CD4-positive, alpha-beta T cell (primary cell): ENCODE results near the gene COPS3. TPM values are rescaled to one million over a fixed set of nuclear protein-coding genes. Genes with fewer than 3 reads are reported as not detected.

Experiments used
- ATAC-seq: fragments of 200-7000 bp; cut with Tn5 transposase; one replicate; pipeline ENCODE4 v1.10.0; 2022; ENCODE audit warnings: mild to moderate bottlenecking; ENCODE audit not compliant: poor library complexity
- CTCF ChIA-PET: fragments of 350-600 bp; sonication (Branson Sonifier 250); formaldehyde crosslinking; loops from one replicate; lab custom pipeline; 2021; ENCODE audit warnings: antibody characterized with exemption, inconsistent platforms; lab: Charles Lee
- POLR2A ChIA-PET: fragments of 350-600 bp; sonication (Branson Sonifier 250); formaldehyde crosslinking; loops from one replicate; lab custom pipeline; 2021; ENCODE audit warnings: antibody characterized with exemption, inconsistent platforms; lab: Charles Lee
- DNase-seq, 14 experiments: peaks; one replicate each; pipeline ENCODE4 v3.0.0-alpha.2; 2013 to 2020; ENCODE audit warnings: mixed read lengths in 2 of 14
- H3K27ac ChIP-seq, 2 donors: one replicate each; pipeline versions ENCODE4 v1.5.1 to v1.7.0; 2013; ENCODE audit warnings: low read length in 2 of 2, low read depth in 1 of 2, mild to moderate bottlenecking in 1 of 2
- H3K27me3 ChIP-seq, 2 experiments: 1 replicate in 1 of 2; 2 replicates in 1 of 2; pipeline versions ENCODE4 v1.6.1 to v1.7.0; 2013; ENCODE audit warnings: low read length in 2 of 2, control low read depth in 1 of 2, mild to moderate bottlenecking in 1 of 2, moderate library complexity in 1 of 2; ENCODE audit not compliant: insufficient read depth in 2 of 2, control insufficient read depth in 1 of 2
- H3K36me3 ChIP-seq: one replicate; pipeline ENCODE4 v1.6.1; 2013; ENCODE audit warnings: low read length, control low read depth; ENCODE audit not compliant: insufficient read depth
- H3K4me1 ChIP-seq: one replicate; pipeline ENCODE4 v1.6.1; 2013; ENCODE audit warnings: low read length, control low read depth; ENCODE audit not compliant: insufficient read depth
- H3K4me3 ChIP-seq: one replicate; pipeline ENCODE4 v1.5.1; 2013; ENCODE audit warnings: mild to moderate bottlenecking, low read length, moderate library complexity
- H3K9me3 ChIP-seq, 2 experiments: 1 replicate in 1 of 2; 2 replicates in 1 of 2; pipeline versions ENCODE4 v1.6.1 to v1.7.0; 2013; ENCODE audit warnings: low read length in 2 of 2, mild to moderate bottlenecking in 2 of 2, control low read depth in 1 of 2, moderate library complexity in 1 of 2; ENCODE audit not compliant: control insufficient read depth in 1 of 2, insufficient read depth in 1 of 2
- H3K27ac Mint-ChIP-seq: one replicate; pipeline ENCODE4 v1.8.0; 2020; ENCODE audit warnings: mixed read lengths
- H3K27me3 Mint-ChIP-seq: one replicate; pipeline ENCODE4 v1.8.0; 2021; ENCODE audit warnings: mixed read lengths
- H3K36me3 Mint-ChIP-seq: one replicate; pipeline ENCODE4 v1.8.0; 2021; ENCODE audit warnings: low read depth, mixed read lengths
- H3K4me1 Mint-ChIP-seq: one replicate; pipeline ENCODE4 v1.8.0; 2021; ENCODE audit warnings: low read depth, mixed read lengths
- H3K4me3 Mint-ChIP-seq: one replicate; pipeline ENCODE4 v1.8.0; 2020; ENCODE audit warnings: mild to moderate bottlenecking, mixed read lengths
- H3K9me3 Mint-ChIP-seq: one replicate; pipeline ENCODE4 v1.8.0; 2020; ENCODE audit warnings: mixed read lengths
- intact Hi-C, 2 experiments: fragments of 100-400 bp; cut with DNase I in 1 of 2; cut with micrococcal nuclease in 1 of 2; formaldehyde crosslinking; loops; one replicate each; pipeline versions ENCODE4 v1.15.1 to v1.9.0; 2023 to 2025; cut with DNase I, micrococcal nuclease
- polyA plus RNA-seq, 2 donors: library from polyadenylated mRNA; unstranded; fragments of 120-200 nt; gene quantifications; one replicate each; pipeline ENCODE4 v1.2.1, GENCODE V29; 2013
- total RNA-seq, 174 experiments: library from RNA in 2 of 174; stranded (reverse) in 2 of 174; gene quantifications; one replicate each; pipeline ENCODE4 v1.2.3 and lab custom pipeline; 2021 to 2026
- TF ChIP-seq, protein P1 (sequence below): fragments of 200-600 bp; IDR thresholded peaks from one replicate; pipeline ENCODE4 v1.8.0; 2022; ENCODE audit warnings: antibody characterized with exemption, mild to moderate bottlenecking

COPS3 gene
- 10 to 100 TPM; 73.1 to 75.0 TPM for total RNA-seq
- polyA plus RNA-seq (2013, experiment 1 of 2): 56.0 TPM
- polyA plus RNA-seq (2013, experiment 2 of 2): 63.5 TPM
- 40.2 to 177 (median 65.8) reads per million in 172 experiments for total RNA-seq (lab: John Stamatoyannopoulos, UW)

DNA sequence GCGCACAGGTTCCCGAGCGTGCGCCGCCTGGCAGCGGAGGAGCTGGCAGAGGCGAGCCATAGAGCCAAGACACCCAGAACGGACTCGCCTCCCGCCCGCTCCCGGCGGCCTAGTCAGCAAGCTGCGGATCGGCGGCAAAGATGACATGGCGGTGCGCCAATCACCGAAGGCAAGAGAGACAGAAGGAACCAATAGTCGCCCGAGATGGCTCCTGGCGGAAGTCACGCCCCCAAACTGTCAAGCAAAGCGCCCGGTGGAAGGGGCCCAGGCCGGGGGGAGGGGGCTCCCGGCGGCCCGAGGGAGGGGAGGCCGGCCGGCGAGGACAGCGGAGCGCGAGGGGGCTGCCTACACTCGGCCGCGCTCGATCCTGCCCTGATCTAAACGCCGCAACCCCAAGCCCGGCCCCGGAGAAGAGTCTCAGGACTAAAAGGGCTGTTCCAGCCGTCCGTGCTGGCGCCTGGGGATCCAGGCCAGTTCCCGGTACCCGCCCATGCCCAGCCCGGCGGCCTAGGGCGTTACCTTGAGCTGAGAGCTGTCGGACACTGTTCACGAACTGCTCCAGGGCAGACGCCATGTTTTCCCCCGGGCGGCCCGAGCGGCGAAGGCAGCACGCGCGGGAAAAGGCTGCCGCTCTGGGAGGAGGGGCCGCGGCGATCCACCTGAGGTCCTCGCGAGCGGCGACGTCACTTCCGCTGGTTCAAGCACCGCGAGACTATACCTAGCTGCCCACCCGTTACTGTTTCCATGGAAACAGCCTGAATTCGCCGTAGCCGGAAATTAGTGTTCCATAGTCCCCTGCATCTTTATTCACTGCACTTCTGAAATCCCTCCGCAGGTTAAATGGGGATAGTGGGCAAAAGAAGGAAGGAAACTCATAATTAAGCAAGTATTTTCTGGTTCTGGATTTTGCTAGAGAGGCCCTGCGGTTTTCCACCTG, at the start of gene COPS3:
Gene COPS3 (minus strand): TSS at position 634 of the 937 bp plus-strand sequence. CDS start 60 bp downstream, at position 574.
- intact Hi-C loops: loop anchor here (1.0 to 10.0 kb wide), 9 partner anchors 24 to 904 kb away; partner anchors contain the start of genes FLCN (in 2 of the 2), ALKBH5 (in 1 of the 2), DRG2 (in 1 of the 2) and MED9 (in 1 of the 2)
- TF ChIP-seq, protein P1, sequence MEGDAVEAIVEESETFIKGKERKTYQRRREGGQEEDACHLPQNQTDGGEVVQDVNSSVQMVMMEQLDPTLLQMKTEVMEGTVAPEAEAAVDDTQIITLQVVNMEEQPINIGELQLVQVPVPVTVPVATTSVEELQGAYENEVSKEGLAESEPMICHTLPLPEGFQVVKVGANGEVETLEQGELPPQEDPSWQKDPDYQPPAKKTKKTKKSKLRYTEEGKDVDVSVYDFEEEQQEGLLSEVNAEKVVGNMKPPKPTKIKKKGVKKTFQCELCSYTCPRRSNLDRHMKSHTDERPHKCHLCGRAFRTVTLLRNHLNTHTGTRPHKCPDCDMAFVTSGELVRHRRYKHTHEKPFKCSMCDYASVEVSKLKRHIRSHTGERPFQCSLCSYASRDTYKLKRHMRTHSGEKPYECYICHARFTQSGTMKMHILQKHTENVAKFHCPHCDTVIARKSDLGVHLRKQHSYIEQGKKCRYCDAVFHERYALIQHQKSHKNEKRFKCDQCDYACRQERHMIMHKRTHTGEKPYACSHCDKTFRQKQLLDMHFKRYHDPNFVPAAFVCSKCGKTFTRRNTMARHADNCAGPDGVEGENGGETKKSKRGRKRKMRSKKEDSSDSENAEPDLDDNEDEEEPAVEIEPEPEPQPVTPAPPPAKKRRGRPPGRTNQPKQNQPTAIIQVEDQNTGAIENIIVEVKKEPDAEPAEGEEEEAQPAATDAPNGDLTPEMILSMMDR: no peak
- no peaks in the 10 kb centered on the region for H3K27me3 ChIP-seq
- H3K9me3 ChIP-seq: no peaks in the 10 kb centered on the region
- ATAC-seq: peak; percentile 87
- peaks cover 46% of the 10 kb centered on the region for H3K4me1 Mint-ChIP-seq
- no peaks in the 10 kb centered on the region for H3K27me3 Mint-ChIP-seq
- H3K27ac ChIP-seq: peak within 1 kb of the TSS; percentile 96 to 99
- DNase-seq: peak; percentile 92 to 99 (median 96)
- peaks cover 13% of the 10 kb centered on the region for H3K36me3 ChIP-seq
- ChIA-PET CTCF (interaction anchor here (0.6 to 1.6 kb wide), 4 partner anchors 10 to 216 kb away, joined by 3 to 5 read pairs (median 3); no protein-coding TSS in a partner anchor), POLR2A (interaction anchor here (0.7 to 2.2 kb wide), 12 partner anchors 12 to 311 kb away, joined by 3 to 14 read pairs (median 4); partner anchors contain the start of genes FLCN and PEMT)
- H3K9me3 Mint-ChIP-seq: no peaks in the 10 kb centered on the region
- peaks cover 26% of the 10 kb centered on the region for H3K36me3 Mint-ChIP-seq
- H3K4me3 ChIP-seq: peak within 1 kb of the TSS; percentile 98
- peak within 1 kb of the TSS; percentile 98 for H3K27ac Mint-ChIP-seq
- H3K4me3 Mint-ChIP-seq: peak within 1 kb of the TSS; percentile 99
- H3K4me1 ChIP-seq: peaks cover 36% of the 10 kb centered on the region

DNA sequence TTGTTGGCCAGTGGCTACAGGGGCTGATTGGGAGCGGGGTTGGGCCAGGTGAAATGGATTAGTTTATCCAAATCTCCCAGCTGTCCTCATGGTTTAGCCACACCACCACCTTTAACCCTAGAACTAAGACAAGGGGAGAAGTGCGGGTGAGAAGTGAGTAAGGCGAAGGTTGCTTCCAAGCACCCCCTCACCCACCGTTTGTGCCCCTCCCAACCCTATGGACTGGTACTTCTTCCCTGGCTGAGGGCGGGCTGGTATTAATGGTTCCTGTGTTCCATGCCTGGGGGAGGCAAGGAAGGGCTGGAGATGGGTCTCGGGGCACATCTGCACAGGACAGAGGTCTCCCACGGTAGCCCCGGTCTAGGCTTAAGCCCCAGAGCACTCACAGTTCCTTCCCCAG, 47.2 kb upstream of the COPS3 start:
- intact Hi-C loops: no loop called here
- Mint-ChIP-seq H3K4me3 (no peak overlapping the region), H3K9me3 (no peaks in the 10 kb centered on the region), H3K27ac (no peak overlapping the region), H3K27me3 (no peaks in the 10 kb centered on the region), H3K36me3 (no peaks in the 10 kb centered on the region), H3K4me1 (no peaks in the 10 kb centered on the region)
- ChIA-PET CTCF (no interaction called here), POLR2A (no interaction called here)
- H3K27me3 ChIP-seq: no peaks in the 10 kb centered on the region
- no peaks in the 10 kb centered on the region for H3K36me3 ChIP-seq
- H3K4me3 ChIP-seq: no peak overlapping the region
- TF ChIP-seq, protein P1: no peak
- H3K4me1 ChIP-seq: no peaks in the 10 kb centered on the region
- ATAC-seq (no peak), DNase-seq (no peak)
- H3K27ac ChIP-seq: no peak overlapping the region
- H3K9me3 ChIP-seq: no peaks in the 10 kb centered on the region

DNA sequence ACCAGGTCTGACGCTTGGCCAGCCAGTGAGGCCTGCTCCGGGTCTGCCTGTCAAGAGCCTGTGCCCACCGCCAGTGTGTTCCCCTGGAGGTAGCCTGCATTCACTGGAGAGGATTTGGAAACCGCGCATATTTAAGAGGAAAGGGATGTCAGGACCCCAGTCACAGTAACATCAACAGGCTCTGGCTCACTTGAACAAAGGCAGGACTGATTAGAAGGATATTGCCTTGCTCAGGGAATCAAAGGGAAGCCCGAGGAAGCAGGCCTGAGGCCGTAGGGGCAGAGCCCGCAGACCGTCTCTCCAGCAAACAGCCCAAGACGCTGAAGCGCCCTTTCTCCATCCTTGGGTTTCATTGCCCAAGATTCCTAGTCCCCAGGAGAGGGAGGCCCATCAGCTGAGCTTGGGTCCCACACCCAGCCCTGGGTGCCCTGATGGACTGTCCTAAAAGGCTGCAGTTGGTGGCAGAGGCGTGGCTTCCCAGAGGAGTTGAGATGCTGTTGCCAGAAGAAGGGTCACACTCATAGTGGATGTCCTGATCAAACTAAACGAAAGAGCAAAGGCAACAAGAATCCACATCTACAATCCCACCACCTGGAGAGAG, 45.3 kb upstream of the COPS3 start:
- POLR2A ChIA-PET: no interaction called here
- no peak overlapping the region for H3K27ac Mint-ChIP-seq
- Histone ChIP-seq H3K27me3 (no peaks in the 10 kb centered on the region), H3K36me3 (no peaks in the 10 kb centered on the region), H3K27ac (no peak overlapping the region), H3K4me3 (no peak overlapping the region), H3K4me1 (no peaks in the 10 kb centered on the region), H3K9me3 (no peaks in the 10 kb centered on the region)
- no peaks in the 10 kb centered on the region for H3K27me3 Mint-ChIP-seq
- no peaks in the 10 kb centered on the region for H3K36me3 Mint-ChIP-seq
- H3K9me3 Mint-ChIP-seq: no peaks in the 10 kb centered on the region
- ATAC-seq: no peak
- H3K4me3 Mint-ChIP-seq: no peak overlapping the region
- intact Hi-C loops: no loop called here
- DNase-seq: no peak
- H3K4me1 Mint-ChIP-seq: no peaks in the 10 kb centered on the region
- TF ChIP-seq, protein P1: no peak
- CTCF ChIA-PET: no interaction called here
